22Rv1 (cell line): ENCODE results near the gene IRX4.

Experiments
- CTCF ChIP-seq: fragments of 450-650 bp; IDR thresholded peaks from 2 replicates; pipeline ENCODE4 v1.5.1; 2017; ENCODE audit warnings: mild to moderate bottlenecking
- ZFX ChIP-seq: fragments of 450-650 bp; IDR thresholded peaks from 2 replicates; pipeline ENCODE4 v1.6.1; 2017; ENCODE audit warnings: antibody characterized with exemption, borderline replicate concordance

GRCh38 chr5:1909346-1909985 lies 26.7 kb upstream of the IRX4 start:
- TF ChIP-seq CTCF = no peak
- TF ChIP-seq ZFX = no peak
